GM18951 (cell line): ENCODE measurements around the gene PITX1.
"Not testable (repeated sequence)": the region's sequence is repeated elsewhere in the genome, so short reads cannot be mapped to it uniquely, and the experiment has no call there.

ENCODE experiments used
- POLR2A ChIP-seq: IDR thresholded peaks from 4 replicates; pipeline ENCODE4 v1.6.1; 2011; ENCODE audit warnings: mild to moderate bottlenecking; ENCODE audit not compliant: insufficient read length, insufficient read depth; ENCODE audit errors: extremely low read depth
- in situ Hi-C: fragments of 300-500 bp; cut with MboI; formaldehyde crosslinking; loops from one replicate; pipeline ENCODE4 v1.12.0; 2022; ENCODE audit warnings: low sequenced_read_pairs, mixed read lengths, inconsistent platforms; ENCODE audit not compliant: unreplicated experiment

The PITX1 gene

DNA sequence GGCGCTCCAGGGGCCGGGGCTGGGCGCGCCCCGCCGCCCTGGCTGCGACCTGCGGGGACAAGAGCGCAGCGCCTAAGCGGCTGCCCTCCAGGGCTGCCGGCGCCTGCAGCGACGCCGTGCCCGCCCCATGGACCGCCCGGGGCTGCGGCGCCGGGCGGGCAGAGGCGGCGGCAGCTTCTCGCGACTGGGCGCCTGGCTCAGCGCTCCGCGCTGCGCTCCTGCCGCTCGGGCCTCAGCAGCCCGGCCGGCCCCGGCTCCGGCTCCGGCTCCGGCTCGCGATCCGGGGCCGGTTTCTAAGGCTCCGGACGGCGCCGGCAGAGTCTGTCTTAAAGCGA, at the start of gene PITX1:
TSS of gene PITX1 (minus strand) at position 328 of the 335 bp plus-strand sequence. CDS start 347 bp downstream, outside the sequence.
- in situ Hi-C loops = no loop called here
- TF ChIP-seq POLR2A = no peak

DNA sequence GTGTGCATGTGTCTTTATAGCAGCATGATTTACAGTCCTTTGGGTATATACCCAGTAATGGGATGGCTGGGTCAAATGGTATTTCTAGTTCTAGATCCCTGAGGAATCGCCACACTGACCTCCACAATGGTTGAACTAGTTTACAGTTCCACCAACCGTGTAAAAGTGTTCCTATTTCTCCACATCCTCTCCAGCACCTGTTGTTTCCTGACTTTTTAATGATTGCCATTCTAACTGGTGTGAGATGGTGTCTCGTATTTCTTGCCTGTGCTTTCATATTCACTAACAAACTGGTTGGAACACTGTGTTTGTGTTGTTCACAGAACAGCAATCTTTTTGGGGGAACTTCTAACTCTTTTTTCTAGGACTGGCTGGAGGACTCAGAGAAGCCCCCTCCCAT, 49.3 kb upstream of the PITX1 start:
- in situ Hi-C loops = not testable (repeated sequence)

DNA sequence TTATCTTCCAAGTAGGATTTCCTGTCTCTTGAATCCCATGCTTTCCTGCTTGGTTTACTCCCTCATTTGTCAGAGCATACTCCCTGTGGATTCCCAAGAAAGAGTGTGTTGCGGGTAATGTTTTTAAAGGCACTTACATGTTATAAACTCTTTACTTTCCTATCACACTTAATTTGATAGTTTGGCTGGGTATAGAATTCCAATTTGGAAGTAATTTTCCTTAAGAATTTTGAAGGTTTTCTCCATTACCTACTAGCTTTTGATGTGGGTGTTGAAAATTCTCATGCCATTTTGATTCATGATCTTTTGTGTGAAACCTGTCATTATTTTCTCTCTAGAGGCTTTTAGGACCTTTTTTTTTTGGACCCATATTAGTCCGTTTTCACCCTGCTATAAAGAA, 47.2 kb upstream of the PITX1 start:
- in situ Hi-C loops = no loop called here
- TF ChIP-seq POLR2A = no peak

- TF ChIP-seq POLR2A = no peak
- in situ Hi-C loops = no loop called here
These were observed 45.7 kb upstream of the PITX1 start for GRCh38 chr5:135079760-135080159.

- in situ Hi-C loops = no loop called here
- no peak for TF ChIP-seq POLR2A
These were observed 45.2 kb upstream of the PITX1 start for GRCh38 chr5:135079099-135079681.

GRCh38 chr5:135076801-135077200, 42.8 kb upstream of the PITX1 start:
- no peak for TF ChIP-seq POLR2A
- in situ Hi-C loops = no loop called here

DNA sequence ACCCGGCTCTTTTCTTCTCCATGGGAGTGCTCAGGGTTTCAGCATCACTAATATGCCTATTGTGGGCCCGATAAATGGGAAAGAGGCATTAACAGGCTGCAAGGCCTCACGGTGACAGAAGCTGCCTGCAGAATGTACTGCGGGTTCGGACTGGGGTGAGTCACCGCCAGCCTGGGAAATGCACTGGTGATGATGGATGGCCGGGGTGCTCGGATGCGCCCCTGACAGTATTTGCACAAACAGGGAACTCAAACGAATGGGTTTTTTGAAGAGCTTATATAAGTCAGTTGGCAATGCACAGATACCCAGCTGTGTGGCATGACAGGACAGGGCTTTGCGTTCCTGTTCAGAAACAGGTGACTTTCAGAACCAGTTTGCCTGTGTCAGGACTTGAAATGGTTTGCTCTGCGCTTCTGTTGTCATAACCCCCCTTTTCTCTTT, 42.0 kb upstream of the PITX1 start:
- no peak for TF ChIP-seq POLR2A
- in situ Hi-C loops = no loop called here

- TF ChIP-seq POLR2A = no peak
- in situ Hi-C loops = no loop called here
These were observed 41.6 kb upstream of the PITX1 start for GRCh38 chr5:135075621-135076020.

DNA sequence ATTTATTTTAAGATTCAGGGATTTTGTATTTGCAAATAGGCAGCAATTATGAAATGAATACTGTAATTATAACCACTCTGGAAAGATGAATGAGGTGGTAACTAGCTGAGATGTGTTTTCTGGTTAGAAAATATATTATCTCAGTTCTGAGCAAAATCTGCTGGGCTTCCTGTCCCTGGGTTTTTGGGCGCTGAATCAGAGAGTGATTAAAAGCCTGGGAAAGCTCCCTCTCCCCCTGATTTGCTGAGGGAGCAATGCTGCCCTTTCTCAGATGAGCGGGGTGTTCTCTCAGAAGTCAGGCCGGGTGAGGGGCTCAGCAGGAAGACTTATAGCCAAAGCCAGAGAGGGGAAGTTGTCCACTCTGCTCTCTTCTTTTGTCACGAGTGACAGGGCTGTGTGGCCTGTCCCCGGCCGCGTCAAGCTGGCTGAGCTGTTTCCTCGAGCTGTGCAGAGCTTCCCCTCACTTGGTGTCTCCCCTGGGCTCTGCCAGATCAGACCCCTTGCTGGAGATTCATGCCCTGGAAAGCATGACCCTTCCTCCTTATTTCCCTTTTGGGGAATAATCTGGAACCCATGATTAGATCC, 39.8 kb upstream of the PITX1 start:
- no peak for TF ChIP-seq POLR2A
- in situ Hi-C loops = no loop called here

- in situ Hi-C loops = no loop called here
- TF ChIP-seq POLR2A = no peak
These were observed 38.6 kb upstream of the PITX1 start for GRCh38 chr5:135072387-135073281.

DNA sequence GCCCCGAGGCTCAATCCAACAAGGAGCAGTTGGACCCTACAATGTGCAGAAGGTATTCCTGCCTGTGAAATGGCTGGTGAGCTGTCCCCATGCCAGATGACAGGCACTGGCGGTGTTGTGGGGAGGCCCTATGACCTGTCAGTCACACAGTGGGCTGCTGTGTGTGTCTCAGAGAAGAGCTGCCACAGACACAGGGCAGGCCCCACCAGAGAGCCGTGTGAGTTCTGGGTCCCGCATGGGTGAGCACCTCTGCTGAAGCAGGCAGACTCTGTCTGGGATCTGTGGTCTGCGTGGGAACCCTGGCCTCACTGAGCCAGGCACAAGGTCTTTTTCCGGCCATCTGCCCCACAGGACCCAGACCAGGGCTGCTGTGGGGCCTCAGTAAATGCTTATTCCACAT, 37.3 kb upstream of the PITX1 start:
- in situ Hi-C loops = no loop called here
- no peak for TF ChIP-seq POLR2A

DNA sequence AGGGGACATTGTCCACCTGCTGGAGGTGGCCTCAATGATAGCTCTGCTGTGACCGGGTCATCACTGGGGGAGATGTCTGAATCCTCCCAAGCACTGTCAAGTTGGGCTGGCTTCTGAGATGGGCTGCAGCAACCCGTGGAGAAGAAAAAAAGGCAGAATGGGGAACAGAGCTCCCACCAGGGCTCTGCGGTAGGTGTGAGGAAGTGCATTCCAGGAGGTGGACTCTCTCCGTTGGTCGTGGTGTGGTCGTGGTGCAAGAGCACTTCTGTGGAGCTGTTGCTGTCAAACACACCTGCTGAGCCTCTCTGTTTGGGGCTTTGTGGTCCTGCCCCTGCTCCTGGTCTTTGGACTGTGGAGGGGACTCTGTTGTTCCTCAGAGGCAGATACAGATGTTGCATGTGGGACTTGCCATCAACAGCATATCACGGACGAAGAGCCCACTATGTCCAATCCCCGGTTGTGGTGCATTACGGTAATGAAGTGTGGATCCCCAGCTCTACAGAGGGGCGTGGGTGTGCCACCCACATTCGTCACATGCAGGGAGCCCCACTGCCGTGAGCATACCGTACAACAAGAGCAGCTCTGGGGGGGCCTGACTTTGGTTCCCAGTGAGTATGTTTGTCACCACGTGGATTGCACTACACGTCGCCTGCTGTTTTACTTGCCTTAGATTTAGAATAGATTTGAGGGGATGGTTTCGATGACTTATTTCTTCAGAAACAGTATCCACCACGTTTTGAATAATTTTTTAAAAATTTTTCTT, 36.0 kb upstream of the PITX1 start:
- in situ Hi-C loops = no loop called here
- TF ChIP-seq POLR2A = no peak

DNA sequence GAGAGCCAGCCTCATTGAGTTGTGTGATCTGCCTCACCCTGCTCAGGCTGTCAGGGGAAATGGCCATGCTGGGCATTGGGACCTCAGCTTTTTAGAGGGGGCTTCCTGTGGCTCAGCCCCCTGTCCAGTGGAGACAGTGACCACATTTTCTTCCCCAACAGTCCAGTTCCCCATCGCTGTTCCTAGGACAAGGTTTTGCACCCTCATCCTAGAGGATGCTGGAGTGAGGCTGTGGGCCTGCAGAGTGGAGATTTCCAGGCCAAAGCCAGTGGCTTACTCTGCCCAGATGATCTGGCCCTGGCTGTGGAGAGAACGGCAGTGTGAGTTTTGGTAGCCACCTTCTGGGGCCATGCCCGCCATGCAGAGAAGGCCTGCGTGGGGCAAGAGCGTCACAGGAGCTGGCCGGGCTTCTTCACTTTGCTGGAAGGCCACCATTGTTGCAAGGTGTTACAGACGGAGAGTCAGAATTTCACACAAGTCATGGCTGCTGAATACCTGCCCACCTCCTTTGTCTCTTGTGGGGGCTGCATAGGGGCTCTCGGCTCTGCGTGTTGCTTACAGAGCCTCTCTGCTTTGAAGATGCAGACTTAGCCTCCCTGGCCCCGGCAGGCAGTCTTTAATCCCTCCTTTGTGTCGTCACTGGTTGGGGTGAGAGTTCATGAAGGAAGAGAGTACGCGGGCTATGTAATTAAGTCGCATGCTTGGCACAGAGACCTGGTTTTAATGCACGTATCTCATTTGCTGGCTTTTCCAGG, 35.2 kb upstream of the PITX1 start:
- TF ChIP-seq POLR2A = no peak

DNA sequence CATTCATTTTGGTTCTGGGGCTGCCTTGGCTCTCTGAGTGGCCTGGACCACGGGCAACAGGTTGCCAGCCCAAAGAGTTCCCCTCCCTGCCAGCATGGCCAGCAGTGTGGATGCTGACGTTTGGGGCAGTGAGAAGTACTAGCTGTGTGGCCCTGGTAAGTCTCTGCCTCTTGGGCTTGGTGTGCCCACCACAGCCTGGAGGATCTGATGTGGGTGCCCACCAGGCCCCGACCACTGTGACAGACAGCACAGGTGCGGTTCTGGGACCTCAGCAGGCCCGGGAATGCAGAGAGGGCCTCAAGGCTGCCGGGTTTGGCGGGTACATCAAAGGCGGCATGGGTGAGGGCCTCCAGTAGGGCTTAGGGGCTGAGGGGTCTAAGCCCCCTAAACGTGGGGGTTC, 33.6 kb upstream of the PITX1 start:
- in situ Hi-C loops = no loop called here
- no peak for TF ChIP-seq POLR2A

More for the DNA sequence above, 35.2 kb upstream of the PITX1 start:
- in situ Hi-C loops = no loop called here
